OCI-LY1 (cell line): Measurements from ENCODE around the gene CHRNA9.

ENCODE experiments used
- H2AFZ ChIP-seq: fragments of 200-600 bp; sonication (generic), shearing (Covaris generic); 2 replicates; pipeline ENCODE4 v1.6.0; 2014; ENCODE audit warnings: antibody characterized with exemption, mild to moderate bottlenecking, low read length
- H3F3A ChIP-seq: fragments of 200-600 bp; sonication (generic), shearing (Covaris generic); 2 replicates; pipeline ENCODE4 v1.6.0; 2014; ENCODE audit warnings: mild to moderate bottlenecking, antibody characterized with exemption, low read length, moderate library complexity; ENCODE audit not compliant: insufficient read depth
- H3K27ac ChIP-seq: fragments of 200-600 bp; sonication (generic); 2 replicates; pipeline ENCODE4 v1.5.1; 2014; ENCODE audit warnings: low read length, mixed run types, mild to moderate bottlenecking, low read depth; ENCODE audit not compliant: poor library complexity, severe bottlenecking
- H3K27me3 ChIP-seq: fragments of 200-600 bp; sonication (generic); 2 replicates; pipeline ENCODE4 v1.6.0; 2014; ENCODE audit warnings: antibody characterized with exemption, mild to moderate bottlenecking, low read length, moderate library complexity; ENCODE audit not compliant: insufficient read depth
- H3K36me3 ChIP-seq: fragments of 200-600 bp; sonication (generic); 2 replicates; pipeline ENCODE4 v1.6.1; 2014; ENCODE audit warnings: mild to moderate bottlenecking, antibody characterized with exemption, low read length, moderate library complexity, mixed read lengths; ENCODE audit not compliant: insufficient read depth
- H3K4me1 ChIP-seq: fragments of 200-600 bp; sonication (generic); 2 replicates; pipeline ENCODE4 v1.5.1; 2014; ENCODE audit warnings: mild to moderate bottlenecking, low read length, moderate library complexity; ENCODE audit not compliant: insufficient read depth, severe bottlenecking
- H3K4me2 ChIP-seq: fragments of 200-600 bp; sonication (generic), shearing (Covaris generic); 2 replicates; pipeline ENCODE4 v1.6.1; 2014; ENCODE audit warnings: low read length
- H3K4me3 ChIP-seq: fragments of 200-600 bp; sonication (generic); 2 replicates; pipeline ENCODE4 v1.5.1; 2014; ENCODE audit warnings: low read length, low read depth, mild to moderate bottlenecking, mixed read lengths; ENCODE audit not compliant: poor library complexity, severe bottlenecking
- H3K79me2 ChIP-seq: fragments of 200-600 bp; shearing (Covaris generic); 2 replicates; pipeline ENCODE4 v1.6.1; 2016; ENCODE audit warnings: mixed run types, low read length, mixed read lengths; ENCODE audit not compliant: insufficient read depth
- H3K9ac ChIP-seq: fragments of 200-600 bp; sonication (generic), shearing (Covaris generic); 2 replicates; pipeline ENCODE4 v1.6.1; 2014; ENCODE audit warnings: mild to moderate bottlenecking, low read length, mixed read lengths
- H3K9me2 ChIP-seq: fragments of 200-600 bp; sonication (generic), shearing (Covaris generic); 2 replicates; pipeline ENCODE4 v1.6.1; 2014; ENCODE audit warnings: low read depth, mild to moderate bottlenecking, low read length, mixed read lengths
- H3K9me3 ChIP-seq: fragments of 200-600 bp; shearing (Covaris generic); 2 replicates; pipeline ENCODE4 v1.6.1; 2014; ENCODE audit warnings: low read length, mixed read lengths
- H4K20me1 ChIP-seq: fragments of 200-600 bp; sonication (generic), shearing (Covaris generic); 2 replicates; pipeline ENCODE4 v1.6.0; 2016; ENCODE audit warnings: mild to moderate bottlenecking, low read length; ENCODE audit not compliant: insufficient read depth
- CTCF ChIP-seq: fragments of 200-600 bp; sonication (generic), shearing (Covaris generic); IDR thresholded peaks from 2 replicates; pipeline ENCODE4 v1.5.1; 2017; ENCODE audit warnings: mild to moderate bottlenecking, antibody characterized with exemption, low read length, moderate library complexity, mixed read lengths
- EZH2 ChIP-seq: fragments of 200-600 bp; sonication (generic), shearing (Covaris generic); IDR thresholded peaks from 2 replicates; pipeline ENCODE4 v1.8.0; 2017; ENCODE audit warnings: borderline replicate concordance, mixed run types, mild to moderate bottlenecking, antibody characterized with exemption, low read length, moderate library complexity, mixed read lengths

The CHRNA9 gene

GRCh38 chr4:40335525-40335894 is 377 bp downstream of the CHRNA9 start:
- H3K4me2 ChIP-seq, result no peak overlapping the region
- no peak overlapping the region for H3K9ac ChIP-seq
- H2AFZ ChIP-seq, result no peak overlapping the region
- H3F3A ChIP-seq, result no peaks in the 10 kb centered on the region
- no peaks in the 10 kb centered on the region for H3K79me2 ChIP-seq
- H3K4me1 ChIP-seq, result no peaks in the 10 kb centered on the region
- H4K20me1 ChIP-seq, result no peaks in the 10 kb centered on the region
- no peaks in the 10 kb centered on the region for H3K9me3 ChIP-seq
- H3K27ac ChIP-seq, result no peak overlapping the region
- H3K36me3 ChIP-seq, result no peaks in the 10 kb centered on the region
- no peak overlapping the region for H3K4me3 ChIP-seq
- TF ChIP-seq CTCF (no peak), EZH2 (no peak)
- no peaks in the 10 kb centered on the region for H3K9me2 ChIP-seq
- peaks cover 10% of the 10 kb centered on the region; the same call in 1 of the 2 replicates for H3K27me3 ChIP-seq

GRCh38 chr4:40337051-40337450 is 1.9 kb downstream of the CHRNA9 start:
- Histone ChIP-seq H3K4me3 (no peak overlapping the region), H3F3A (no peaks in the 10 kb centered on the region), H3K36me3 (no peaks in the 10 kb centered on the region), H3K9ac (no peak overlapping the region), H3K27me3 (peaks cover 14% of the 10 kb centered on the region; the same call in 1 of the 2 replicates), H4K20me1 (no peaks in the 10 kb centered on the region), H3K27ac (no peak overlapping the region), H2AFZ (no peak overlapping the region), H3K9me3 (no peaks in the 10 kb centered on the region), H3K4me2 (no peak overlapping the region), H3K4me1 (no peaks in the 10 kb centered on the region), H3K9me2 (no peaks in the 10 kb centered on the region), H3K79me2 (no peaks in the 10 kb centered on the region)
- TF ChIP-seq EZH2 (no peak), CTCF (no peak)

- Histone ChIP-seq H3K9me3 (no peaks in the 10 kb centered on the region; the same call in 1 of the 2 replicates), H3K9me2 (no peaks in the 10 kb centered on the region), H3K79me2 (no peaks in the 10 kb centered on the region), H3K27me3 (peaks cover 14% of the 10 kb centered on the region; the same call in 1 of the 2 replicates), H4K20me1 (no peaks in the 10 kb centered on the region), H2AFZ (no peak overlapping the region), H3K9ac (no peak overlapping the region), H3K27ac (no peak overlapping the region), H3K4me2 (no peak overlapping the region), H3K4me1 (no peaks in the 10 kb centered on the region), H3F3A (no peaks in the 10 kb centered on the region), H3K4me3 (no peak overlapping the region), H3K36me3 (no peaks in the 10 kb centered on the region)
- TF ChIP-seq CTCF, result no peak
- no peak for TF ChIP-seq EZH2
Observed at GRCh38 chr4:40337523-40337922, 2.4 kb downstream of the CHRNA9 start.
